Motor neuron (in vitro differentiated cells): Measurements from ENCODE around the gene CH25H. TPM values are rescaled to one million over a fixed set of nuclear protein-coding genes. Genes with fewer than 3 reads are reported as not detected.
"Not testable (repeated sequence)": the region's sequence is repeated elsewhere in the genome, so short reads cannot be mapped to it uniquely, and the experiment has no call there.

ENCODE experiments used
- ATAC-seq, 8 experiments: fragments of 200-7000 bp; cut with Tn5 transposase; replicated peaks in 6 of 8; 2 replicates each; pipeline ENCODE4 v1.8.0; 2021; ENCODE audit warnings: mild to moderate bottlenecking in 8 of 8, moderate library complexity in 8 of 8
- H3K27ac ChIP-seq, 2 donors: fragments of 250-450 bp; sonication (Bioruptor Pico); 2 replicates each; pipeline ENCODE4 v1.9.0; 2021; ENCODE audit warnings: antibody characterized with exemption in 2 of 2, mild to moderate bottlenecking in 2 of 2, moderate library complexity in 1 of 2
- H3K4me1 ChIP-seq, 2 donors: fragments of 250-450 bp; sonication (Bioruptor Pico); replicated peaks in 1 of 2; 2 replicates each; pipeline ENCODE4 v1.6.1; 2021; ENCODE audit warnings: antibody characterized with exemption in 2 of 2, mild to moderate bottlenecking in 2 of 2, moderate library complexity in 1 of 2
- H3K4me3 ChIP-seq, 5 donors: fragments of 250-450 bp; sonication (Bioruptor Pico); 2 replicates each; pipeline ENCODE4 v1.9.0; 2021; ENCODE audit warnings: antibody characterized with exemption in 5 of 5, mild to moderate bottlenecking in 5 of 5, moderate library complexity in 4 of 5
- WGBS, 10 experiments: fragments of 450-650 bp; shearing (Covaris generic); methylation state at CpG; one replicate each; pipeline ENCODE4 v1.0.0; 2022; 5-methylcytosine and 5-hydroxymethylcytosine counted together
- in situ Hi-C, 9 experiments: fragments of 400-800 bp; cut with MboI; loops; one replicate each; pipeline ENCODE4 v1.15.0; 2021; ENCODE audit warnings: low sequenced_read_pairs in 9 of 9, low pct_unique_long_range_greater_than_20kb in 2 of 9; ENCODE audit not compliant: unreplicated experiment in 9 of 9
- total RNA-seq, 8 experiments: library from RNA; unstranded; fragments of 300-600 nt; gene quantifications; 2 replicates each; pipeline versions ENCODE4 v1.2.3 to v1.2.4, GENCODE V29; 2022

CH25H gene, protein sequence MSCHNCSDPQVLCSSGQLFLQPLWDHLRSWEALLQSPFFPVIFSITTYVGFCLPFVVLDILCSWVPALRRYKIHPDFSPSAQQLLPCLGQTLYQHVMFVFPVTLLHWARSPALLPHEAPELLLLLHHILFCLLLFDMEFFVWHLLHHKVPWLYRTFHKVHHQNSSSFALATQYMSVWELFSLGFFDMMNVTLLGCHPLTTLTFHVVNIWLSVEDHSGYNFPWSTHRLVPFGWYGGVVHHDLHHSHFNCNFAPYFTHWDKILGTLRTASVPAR
- 1 to 10 TPM in 5 of 8 experiments, under 1 TPM in 3; 0.17 to 7.1 (median 1.4) TPM for total RNA-seq

DNA sequence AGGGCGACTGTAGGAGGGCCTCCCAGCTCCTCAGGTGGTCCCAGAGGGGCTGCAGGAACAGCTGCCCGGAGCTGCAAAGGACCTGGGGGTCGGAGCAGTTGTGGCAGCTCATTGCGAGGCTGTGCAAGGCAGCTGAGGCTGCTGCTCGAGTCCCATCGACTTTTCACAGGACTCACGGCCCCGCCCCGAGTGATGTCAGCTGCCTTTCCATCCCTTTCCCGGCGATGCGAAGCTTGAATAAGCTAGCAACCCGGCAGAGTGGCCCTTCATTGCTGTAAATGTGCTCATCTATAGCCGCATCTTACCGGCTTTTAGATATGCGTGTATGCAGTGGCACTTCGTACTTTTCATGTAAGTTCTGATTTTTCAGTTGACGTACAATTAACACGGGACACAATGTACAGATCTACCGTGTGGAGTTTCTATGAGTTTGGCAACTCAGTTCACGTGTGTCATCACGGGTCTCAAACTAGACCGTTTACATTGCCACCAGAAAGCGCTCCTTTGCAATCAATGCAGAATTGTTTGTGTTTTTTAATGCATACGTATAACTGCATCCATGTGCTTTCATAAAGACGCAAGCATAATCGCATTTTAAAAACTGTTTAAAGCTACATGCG lies at the start of gene CH25H:
Gene CH25H (minus strand): TSS at position 137 of the 620 bp plus-strand sequence. CDS start 25 bp downstream, at position 112.
- in situ Hi-C loops, result loop anchor here in 8 of 9 experiments (10.0 to 25.0 kb wide), 4 partner anchors 170 to 370 kb away; no protein-coding TSS in a partner anchor
- Histone ChIP-seq H3K4me3 (peak within 1 kb of the TSS; percentile 24 to 45 (median 39)), H3K4me1 (peaks cover 3 to 8% of the 10 kb centered on the region in 2 donors), H3K27ac (no peak within 1 kb of the TSS)
- 0 to 5% (median 1%) methylated on average over 1 to 17 of the region's 28 CpGs; no CpG with 5 or more reads in 1 of the 10 experiments for WGBS, 10 experiments
- ATAC-seq, result peak; percentile 81 to 95 (median 92)

DNA sequence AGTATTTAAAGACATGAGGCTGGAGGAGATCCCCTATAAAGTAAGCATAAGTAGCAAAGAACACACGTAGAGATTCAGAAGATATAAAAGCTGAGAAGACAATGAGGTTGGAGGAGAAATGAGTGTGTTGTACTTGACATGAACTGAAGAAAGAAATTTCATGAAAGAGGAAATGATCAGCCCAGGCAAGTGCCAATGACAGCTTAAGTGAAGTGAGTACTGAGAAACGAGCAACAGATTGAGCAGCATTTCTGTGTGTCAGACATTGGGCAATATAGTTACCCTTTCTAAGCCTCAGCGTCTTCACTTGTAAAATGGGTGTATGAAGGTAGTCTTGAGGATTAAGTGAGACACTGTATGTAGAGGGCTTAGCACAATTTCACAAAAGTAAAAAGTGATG lies 49.2 kb upstream of the CH25H start:
- H3K27ac ChIP-seq, result no peak overlapping the region
- peaks cover 2 to 3% of the 10 kb centered on the region in 2 donors for H3K4me1 ChIP-seq
- in situ Hi-C loops, result no loop called here
- 33 to 100% (median 59%) methylated on average over 1 to 3 of the region's 3 CpGs for WGBS, 10 experiments
- no peak for ATAC-seq
- no peak overlapping the region for H3K4me3 ChIP-seq

DNA sequence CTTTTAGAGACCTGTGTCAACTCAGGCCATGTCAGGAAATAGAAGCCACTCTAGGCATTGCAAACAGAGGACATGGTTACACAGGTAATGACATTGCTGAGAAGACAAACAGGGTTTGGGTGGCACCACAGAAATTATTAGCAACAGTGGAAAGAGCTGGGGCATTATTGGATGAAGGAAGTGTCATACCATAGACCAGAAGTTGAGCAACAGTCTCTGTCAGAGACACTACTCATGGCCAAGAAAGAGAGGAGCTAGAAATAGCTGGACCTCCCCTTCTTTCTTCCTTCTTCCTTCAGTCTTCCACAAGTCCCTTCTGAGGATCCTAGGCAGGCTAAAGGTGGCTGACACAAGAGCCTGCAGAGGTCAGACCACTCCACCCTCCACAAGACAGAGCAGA lies 48.7 kb upstream of the CH25H start:
- H3K4me3 ChIP-seq, result no peak overlapping the region
- no peak overlapping the region for H3K27ac ChIP-seq
- in situ Hi-C loops, result no loop called here
- ATAC-seq, result no peak
- peaks cover 2 to 3% of the 10 kb centered on the region in 2 donors for H3K4me1 ChIP-seq

DNA sequence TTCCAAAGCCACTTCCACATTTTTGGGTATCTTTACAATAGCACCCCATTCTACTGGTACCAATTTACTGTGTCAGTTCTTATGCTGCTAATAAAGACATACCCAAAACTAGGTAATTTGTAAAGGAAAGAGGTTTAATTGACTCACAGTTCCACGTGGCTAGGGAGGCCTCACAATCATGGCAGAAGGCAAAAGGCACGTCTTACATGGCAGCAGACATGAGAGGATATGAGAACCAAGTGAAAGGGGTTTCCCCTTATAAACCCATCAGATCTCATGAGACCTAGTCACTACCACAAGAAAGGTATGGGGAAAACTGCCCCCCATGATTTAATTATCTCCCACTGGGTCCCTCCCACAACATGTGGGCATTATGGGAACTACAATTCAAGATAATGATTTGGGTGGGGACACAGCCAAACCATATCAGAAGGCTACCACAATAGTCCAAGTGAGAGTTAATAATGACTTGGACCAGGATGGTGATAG lies 48.0 kb upstream of the CH25H start:
- in situ Hi-C loops, ATAC-seq: not testable (repeated sequence)
- 50 to 77% (median 67%) methylated on average over 1 to 2 of the region's 2 CpGs; no CpG with 5 or more reads in 5 of the 10 experiments for WGBS, 10 experiments

DNA sequence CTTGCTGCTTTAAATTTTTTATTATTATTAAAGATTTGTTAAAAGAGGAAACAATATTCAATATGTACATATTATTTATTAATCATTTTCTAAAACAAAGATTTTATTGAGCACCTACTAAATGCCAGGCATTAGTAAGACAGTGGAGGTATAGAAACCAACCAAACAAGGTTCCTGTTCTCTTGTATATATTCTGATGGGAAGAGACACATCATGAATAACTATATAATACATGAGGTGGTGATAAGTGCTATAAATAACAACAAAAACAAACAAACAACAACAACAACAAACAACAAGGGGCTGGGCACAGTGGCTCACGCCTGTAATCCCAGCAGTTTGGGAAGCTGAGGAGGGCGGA lies 45.1 kb upstream of the CH25H start:
- in situ Hi-C loops, result no loop called here
- no peak for ATAC-seq
- Histone ChIP-seq H3K4me3 (peak overlapping the region in 4 of 5 donors; percentile 60 to 80 (median 74)), H3K4me1 (no peaks in the 10 kb centered on the region), H3K27ac (no peak overlapping the region)
- 100% methylated on average over 1 of the region's 2 CpGs; no CpG with 5 or more reads in 9 of the 10 experiments for WGBS, 10 experiments

More for the DNA sequence above, 48.0 kb upstream of the CH25H start:
- not testable (repeated sequence) for H3K4me1 ChIP-seq, H3K27ac ChIP-seq, H3K4me3 ChIP-seq

DNA sequence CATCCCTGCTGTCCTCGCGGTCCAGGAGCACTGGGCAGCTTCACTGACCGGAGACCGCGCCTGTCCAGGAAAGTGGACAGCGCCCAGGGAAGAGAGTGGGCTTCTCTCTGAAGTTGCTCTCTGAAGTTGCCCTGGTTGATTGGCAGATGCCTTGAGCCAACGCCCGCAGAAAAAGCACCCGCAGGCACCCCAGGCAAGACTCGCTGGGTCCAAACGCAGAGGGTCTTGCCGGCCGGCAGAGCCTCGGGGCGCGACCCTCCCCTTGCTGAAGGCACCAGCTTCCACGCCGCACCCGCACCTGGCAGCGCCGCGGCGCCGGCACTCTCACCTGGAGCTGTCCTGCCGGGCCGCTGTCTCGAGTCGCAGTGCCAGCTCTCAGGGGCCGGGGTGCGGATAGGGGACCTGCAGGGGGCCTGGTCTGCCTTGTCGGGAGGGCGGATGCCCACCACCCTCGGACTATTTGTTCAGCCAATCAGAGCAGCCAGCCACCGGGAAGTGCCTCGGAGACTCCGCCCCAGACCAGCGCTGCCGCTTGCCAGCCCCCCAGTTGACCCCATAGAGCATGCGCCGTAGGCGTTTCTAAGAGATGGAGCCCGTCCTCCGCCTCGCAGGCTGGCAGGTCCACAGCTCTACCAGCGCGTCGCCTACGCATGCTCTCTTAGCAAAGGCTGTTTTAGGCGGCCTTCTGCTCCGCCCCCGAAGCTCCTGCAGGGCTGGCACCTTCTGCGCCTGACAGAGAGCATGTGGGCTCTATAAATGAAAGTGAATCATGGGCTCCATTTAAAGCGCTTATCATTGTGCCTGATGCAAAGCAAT lies 44.5 kb upstream of the CH25H start, which contains the start of gene LIPA:
Gene LIPA (minus strand): TSS at position 367 of the 816 bp plus-strand sequence. CDS start 4,127 bp downstream, outside the sequence.
- 0 to 61% (median 10%) methylated on average over 2 to 12 of the region's 53 CpGs; no CpG with 5 or more reads in 3 of the 10 experiments for WGBS, 10 experiments
- peak within 1 kb of the TSS; percentile 53 to 80 (median 72) for H3K4me3 ChIP-seq
- peak within 1 kb of the TSS in 1 of 2 donors; percentile 8 for H3K27ac ChIP-seq
- ATAC-seq, result peak; percentile 89 to 98 (median 97)
- in situ Hi-C loops, result no loop called here
- no peaks in the 10 kb centered on the region for H3K4me1 ChIP-seq

DNA sequence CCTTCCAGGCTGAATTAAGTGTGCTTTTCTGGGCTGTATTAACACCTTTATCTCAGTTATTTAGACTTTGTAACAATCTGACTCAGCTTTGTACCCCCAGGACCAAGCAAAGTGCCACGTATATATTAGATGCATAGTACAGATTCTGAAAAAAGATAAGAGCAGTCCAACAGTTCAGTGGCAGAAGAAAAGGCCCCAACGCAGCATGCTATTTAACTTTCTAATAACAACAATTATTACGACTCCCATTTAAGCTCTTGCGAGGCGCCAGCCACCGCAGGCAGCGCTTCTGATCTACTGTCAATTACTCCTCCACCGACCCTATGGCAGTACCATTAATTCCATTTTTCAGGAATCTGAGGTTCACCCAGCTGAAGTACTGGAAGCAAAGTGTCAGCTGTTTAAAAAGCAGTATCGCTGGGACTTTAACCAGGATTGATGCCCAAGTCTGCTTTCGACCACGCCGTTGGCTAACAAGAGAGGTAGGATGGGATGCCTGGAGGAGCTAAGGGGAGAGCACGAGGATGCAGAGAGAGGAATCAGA lies 43.8 kb upstream of the CH25H start:
- no peak for ATAC-seq
- 0 to 60% (median 23%) methylated on average over 1 to 8 of the region's 13 CpGs; no CpG with 5 or more reads in 1 of the 10 experiments for WGBS, 10 experiments
- in situ Hi-C loops, result no loop called here
- H3K27ac ChIP-seq, result no peak overlapping the region
- H3K4me3 ChIP-seq, result peak overlapping the region; percentile 53 to 80 (median 72)
- no peaks in the 10 kb centered on the region for H3K4me1 ChIP-seq

DNA sequence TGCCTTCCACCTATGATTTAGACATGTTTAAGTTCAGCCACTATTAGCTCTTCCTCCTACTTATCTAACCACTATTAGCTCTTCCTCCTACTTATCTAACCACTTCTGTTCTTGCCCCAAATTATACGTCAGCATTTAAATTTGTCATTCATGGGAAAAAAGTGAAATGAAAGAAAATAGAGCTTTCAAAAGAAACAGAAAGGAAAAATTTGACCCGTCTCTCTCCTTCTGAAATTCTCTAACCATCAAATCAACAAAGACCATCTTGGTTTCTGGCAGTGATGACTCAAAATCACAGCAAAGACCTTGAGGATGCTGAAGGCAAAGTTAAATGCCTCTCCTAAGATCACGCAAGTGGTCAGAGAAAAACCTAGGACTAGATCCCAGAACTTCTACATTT lies 41.9 kb upstream of the CH25H start:
- Histone ChIP-seq H3K4me1 (no peaks in the 10 kb centered on the region), H3K4me3 (no peak overlapping the region), H3K27ac (no peak overlapping the region)
- ATAC-seq, result no peak
- in situ Hi-C loops, result loop anchor here in 1 of 9 experiments (25.0 kb wide), 1 partner anchor 412 kb away; no protein-coding TSS in a partner anchor
- WGBS, 10 experiments, result 67 to 100% (median 98%) methylated on average over 1 to 3 of the region's 3 CpGs

DNA sequence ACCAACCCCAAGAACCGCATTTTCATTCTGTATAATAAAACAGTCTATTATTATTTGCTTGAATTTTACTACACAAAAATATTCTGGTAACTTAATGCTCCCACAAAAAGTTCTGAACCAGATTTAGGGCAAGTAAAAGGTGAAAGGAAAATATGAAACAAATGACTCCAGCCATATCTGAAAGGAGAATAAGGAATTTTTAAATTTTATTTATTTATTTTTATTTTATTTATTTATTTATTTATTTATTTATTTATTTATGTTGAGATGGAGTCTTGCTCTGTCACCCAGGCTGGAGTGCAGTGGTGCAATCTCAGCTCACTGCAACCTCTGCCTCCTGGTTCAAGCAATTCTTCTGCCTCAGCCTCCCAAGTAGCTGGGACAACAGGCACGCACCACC lies 40.5 kb upstream of the CH25H start:
- not testable (repeated sequence) for H3K4me3 ChIP-seq, H3K27ac ChIP-seq, ATAC-seq, H3K4me1 ChIP-seq
- in situ Hi-C loops, result loop anchor here in 1 of 9 experiments (25.0 kb wide), 1 partner anchor 410 kb away; no protein-coding TSS in a partner anchor
- 94 to 100% (median 100%) methylated on average over 1 to 2 of the region's 2 CpGs; no CpG with 5 or more reads in 1 of the 10 experiments for WGBS, 10 experiments

DNA sequence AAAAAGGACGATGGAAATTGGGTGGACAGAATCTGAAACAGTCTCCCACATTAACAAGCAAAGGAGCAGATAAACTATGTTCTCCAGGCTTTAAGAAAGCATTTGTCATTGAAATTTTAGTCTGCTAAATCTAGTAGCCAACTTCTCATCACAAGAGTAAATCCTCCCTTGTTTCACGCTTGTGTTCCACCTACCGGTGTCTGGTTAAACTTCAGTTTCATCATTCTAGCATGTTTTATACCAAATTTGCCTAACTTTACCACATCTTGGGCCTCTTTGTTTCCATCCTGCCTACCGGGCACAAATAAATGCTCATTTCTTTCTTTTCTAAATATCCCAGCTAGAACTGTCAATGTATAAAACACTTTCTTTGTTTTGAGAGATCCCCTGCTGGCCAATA lies 38.7 kb upstream of the CH25H start:
- Histone ChIP-seq H3K27ac (no peak overlapping the region), H3K4me3 (no peak overlapping the region), H3K4me1 (peaks cover 0 to 6% of the 10 kb centered on the region in 2 donors)
- in situ Hi-C loops, result loop anchor here in 1 of 9 experiments (25.0 kb wide), 1 partner anchor 409 kb away; no protein-coding TSS in a partner anchor
- 38 to 90% (median 68%) methylated on average over 1 to 4 of the region's 4 CpGs for WGBS, 10 experiments
- ATAC-seq, result no peak

DNA sequence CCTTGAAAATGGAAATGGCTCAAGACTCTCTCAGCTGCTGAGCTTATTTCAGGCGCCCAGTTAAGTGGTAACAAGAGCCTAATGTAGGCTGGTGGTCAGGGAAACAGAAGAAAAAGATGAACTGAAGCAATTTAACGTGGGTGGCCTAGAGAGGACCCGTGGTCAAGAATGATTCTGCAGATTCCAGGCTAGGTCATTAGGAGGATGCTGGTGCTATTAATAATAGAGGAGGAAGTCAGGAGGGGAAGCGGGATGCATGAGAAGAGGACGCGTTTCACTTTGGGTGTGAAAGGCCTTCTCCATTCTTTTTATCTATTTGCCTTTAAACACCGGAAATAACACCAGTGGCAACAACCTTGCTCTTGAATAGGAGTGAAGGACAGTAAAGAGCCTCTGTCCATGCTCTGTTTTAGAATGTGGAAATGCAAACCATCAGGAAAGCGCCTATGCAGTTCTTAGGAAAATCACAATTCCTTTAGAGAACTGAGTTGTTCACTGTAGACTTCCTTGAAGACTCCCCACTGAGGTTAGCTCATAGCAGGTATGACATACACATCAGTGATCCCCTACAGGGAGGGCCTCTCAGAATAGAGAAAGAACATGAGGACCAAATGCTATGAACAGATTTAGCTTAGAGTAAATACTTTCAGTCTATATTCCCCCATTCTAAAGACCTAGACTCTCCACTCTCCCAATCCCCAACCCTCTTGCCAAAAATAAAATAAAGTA lies 35.9 kb upstream of the CH25H start:
- WGBS, 10 experiments, result 34 to 100% (median 71%) methylated on average over 1 to 8 of the region's 8 CpGs; no CpG with 5 or more reads in 1 of the 10 experiments
- in situ Hi-C loops, result loop anchor here in 1 of 9 experiments (25.0 kb wide), 1 partner anchor 406 kb away; no protein-coding TSS in a partner anchor
- peak in 1 of 8 experiments; percentile 8 for ATAC-seq
- Histone ChIP-seq H3K4me1 (peaks cover 0 to 6% of the 10 kb centered on the region in 2 donors), H3K4me3 (no peak overlapping the region), H3K27ac (no peak overlapping the region)

DNA sequence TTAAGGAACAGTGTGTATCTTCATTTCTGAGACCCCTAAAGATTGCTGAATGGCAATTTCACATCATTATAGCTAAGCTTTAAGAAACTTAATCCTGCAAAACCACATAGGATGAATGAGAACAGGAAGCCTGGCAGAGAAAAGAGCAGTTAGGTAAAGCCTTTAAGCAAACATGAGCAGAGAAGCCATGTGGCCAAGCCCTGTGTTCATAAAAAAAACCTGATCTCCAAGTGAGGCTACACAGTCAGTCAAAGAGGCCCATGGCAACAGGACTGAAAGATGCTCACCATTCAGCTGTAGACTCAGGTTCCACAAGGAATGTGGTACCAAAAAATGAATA lies 35.2 kb upstream of the CH25H start:
- in situ Hi-C loops, result loop anchor here in 1 of 9 experiments (25.0 kb wide), 1 partner anchor 405 kb away; no protein-coding TSS in a partner anchor
- Histone ChIP-seq H3K27ac (no peak overlapping the region), H3K4me1 (peaks cover 0 to 6% of the 10 kb centered on the region in 2 donors), H3K4me3 (no peak overlapping the region)
- peak in 3 of 8 experiments; percentile 56 to 77 (median 59) for ATAC-seq
